Osteocyte (in vitro differentiated cells): ENCODE results near the gene NKG7. TPM values are rescaled to one million over a fixed set of nuclear protein-coding genes. Genes with fewer than 3 reads are reported as not detected.

Source experiments
- DNase-seq: peaks from one replicate; pipeline ENCODE4 v3.0.0; 2021; ENCODE audit warnings: mixed read lengths; ENCODE audit not compliant: unreplicated experiment; ENCODE audit errors: extremely low spot score
- H3K27ac Mint-ChIP-seq: one replicate; pipeline ENCODE4 v1.8.0; 2021; ENCODE audit warnings: mild to moderate bottlenecking, mixed read lengths; ENCODE audit not compliant: unreplicated experiment
- H3K27me3 Mint-ChIP-seq: one replicate; pipeline ENCODE4 v1.8.0; 2021; ENCODE audit warnings: mixed read lengths; ENCODE audit not compliant: unreplicated experiment
- H3K36me3 Mint-ChIP-seq: one replicate; pipeline ENCODE4 v1.8.0; 2021; ENCODE audit warnings: mixed read lengths; ENCODE audit not compliant: unreplicated experiment
- H3K4me1 Mint-ChIP-seq: one replicate; pipeline ENCODE4 v1.8.0; 2021; ENCODE audit warnings: mixed read lengths; ENCODE audit not compliant: unreplicated experiment
- H3K4me3 Mint-ChIP-seq: one replicate; pipeline ENCODE4 v1.8.0; 2021; ENCODE audit warnings: mild to moderate bottlenecking, moderate library complexity, mixed read lengths; ENCODE audit not compliant: unreplicated experiment
- H3K9me3 Mint-ChIP-seq: one replicate; pipeline ENCODE4 v1.8.0; 2021; ENCODE audit warnings: mixed read lengths; ENCODE audit not compliant: unreplicated experiment
- total RNA-seq: library from RNA; stranded (reverse); gene quantifications from 2 replicates; pipeline ENCODE4 v1.2.1, GENCODE V29; 2021
- TF ChIP-seq, protein P1 (sequence below): fragments of 200-600 bp; sonication (generic); IDR thresholded peaks from 2 replicates; pipeline ENCODE4 v1.5.0; 2021; ENCODE audit warnings: antibody characterized with exemption, mild to moderate bottlenecking, moderate library complexity

The NKG7 gene
- total RNA-seq, 1 donor from 2014 or later: not detected

DNA sequence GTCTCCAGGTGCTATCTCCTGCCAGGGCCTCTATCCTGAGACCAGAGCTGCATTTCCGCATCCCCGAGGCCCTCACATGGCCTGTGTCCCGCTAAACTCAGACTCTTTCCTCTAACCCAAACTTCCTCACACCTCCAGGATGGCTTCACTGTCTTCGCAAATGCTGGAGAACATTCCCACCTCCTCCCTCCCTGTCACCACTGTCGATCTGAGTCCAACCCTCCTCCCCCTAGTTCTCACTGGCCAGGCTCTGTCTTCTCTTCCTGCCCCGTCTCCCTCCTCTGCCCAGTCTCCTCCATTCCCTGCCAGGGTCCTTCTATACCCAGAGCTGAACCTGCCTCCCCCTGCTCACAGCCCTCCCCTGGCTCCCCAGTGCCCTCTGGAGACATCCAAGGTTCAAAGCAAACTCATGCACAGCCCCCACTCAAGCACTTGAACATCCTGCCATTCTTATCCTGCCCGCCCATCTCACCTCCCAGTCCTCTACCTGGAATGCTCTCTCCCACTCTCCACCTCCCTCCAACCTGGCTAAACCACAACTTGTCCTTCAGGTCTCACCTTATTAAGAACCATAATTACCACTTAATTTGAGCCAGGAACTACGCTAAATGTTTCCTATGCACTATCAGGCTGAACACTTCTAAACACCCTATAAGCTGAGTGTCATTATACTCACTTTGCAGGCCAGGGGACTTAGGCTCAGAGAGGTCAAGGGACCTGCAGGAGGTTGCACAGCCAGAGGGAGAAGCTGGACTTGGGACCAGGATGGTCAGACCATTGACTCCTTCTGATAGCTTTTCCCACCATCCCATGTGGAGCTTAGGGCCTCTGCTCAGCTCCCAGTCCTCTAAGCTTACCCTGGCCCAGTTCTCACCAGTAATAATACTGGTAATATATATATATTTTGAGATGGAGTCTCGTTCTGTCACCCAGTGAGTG is 29.6 kb downstream of the NKG7 start:
- H3K36me3 Mint-ChIP-seq: peaks cover 7% of the 10 kb centered on the region

DNA sequence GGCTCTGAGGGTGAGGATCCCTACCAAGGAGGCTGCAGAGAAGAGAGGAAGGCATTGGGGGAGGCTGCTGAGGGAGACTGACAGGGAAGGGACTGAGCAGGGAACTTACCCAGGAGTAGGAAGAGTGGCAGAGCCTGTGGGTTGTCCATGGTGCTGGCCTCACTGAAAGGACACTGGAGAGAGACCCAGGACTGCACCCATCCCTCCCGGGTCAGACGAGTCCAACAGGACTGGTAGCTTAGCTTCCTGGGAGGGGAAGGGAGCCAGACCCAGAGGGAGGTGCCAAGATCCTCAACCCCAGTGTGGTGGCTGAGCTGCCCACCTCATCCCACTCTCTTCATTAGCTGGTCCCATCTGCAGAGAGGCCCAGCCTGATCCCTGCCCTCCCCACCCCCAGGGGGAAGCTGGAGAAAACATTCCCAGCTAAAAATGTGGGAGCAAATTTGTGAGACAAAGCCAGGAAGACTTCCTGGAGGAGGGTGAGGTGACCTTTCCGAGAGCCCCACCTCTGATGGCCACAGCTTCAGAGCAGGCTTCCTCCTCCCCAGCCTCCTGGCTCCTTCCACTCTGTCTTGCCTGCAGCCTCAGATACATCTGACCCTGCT is 30.4 kb downstream of the NKG7 start, which contains the start of gene VSIG10L:
TSS of gene VSIG10L (minus strand) at position 164 of the 605 bp plus-strand sequence. CDS start at position 149, 15 bp downstream.
- Mint-ChIP-seq H3K27me3 (no peaks in the 10 kb centered on the region), H3K9me3 (no peaks in the 10 kb centered on the region), H3K4me3 (peak within 1 kb of the TSS; percentile 66), H3K36me3 (peaks cover 4% of the 10 kb centered on the region), H3K27ac (peak within 1 kb of the TSS; percentile 59), H3K4me1 (peaks cover 9% of the 10 kb centered on the region)
- TF ChIP-seq, protein P1, sequence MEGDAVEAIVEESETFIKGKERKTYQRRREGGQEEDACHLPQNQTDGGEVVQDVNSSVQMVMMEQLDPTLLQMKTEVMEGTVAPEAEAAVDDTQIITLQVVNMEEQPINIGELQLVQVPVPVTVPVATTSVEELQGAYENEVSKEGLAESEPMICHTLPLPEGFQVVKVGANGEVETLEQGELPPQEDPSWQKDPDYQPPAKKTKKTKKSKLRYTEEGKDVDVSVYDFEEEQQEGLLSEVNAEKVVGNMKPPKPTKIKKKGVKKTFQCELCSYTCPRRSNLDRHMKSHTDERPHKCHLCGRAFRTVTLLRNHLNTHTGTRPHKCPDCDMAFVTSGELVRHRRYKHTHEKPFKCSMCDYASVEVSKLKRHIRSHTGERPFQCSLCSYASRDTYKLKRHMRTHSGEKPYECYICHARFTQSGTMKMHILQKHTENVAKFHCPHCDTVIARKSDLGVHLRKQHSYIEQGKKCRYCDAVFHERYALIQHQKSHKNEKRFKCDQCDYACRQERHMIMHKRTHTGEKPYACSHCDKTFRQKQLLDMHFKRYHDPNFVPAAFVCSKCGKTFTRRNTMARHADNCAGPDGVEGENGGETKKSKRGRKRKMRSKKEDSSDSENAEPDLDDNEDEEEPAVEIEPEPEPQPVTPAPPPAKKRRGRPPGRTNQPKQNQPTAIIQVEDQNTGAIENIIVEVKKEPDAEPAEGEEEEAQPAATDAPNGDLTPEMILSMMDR: no peak
- no peak for DNase-seq

More for the DNA sequence above, 29.6 kb downstream of the NKG7 start:
- Mint-ChIP-seq H3K27ac (peak overlapping the region; percentile 29), H3K4me1 (peaks cover 9% of the 10 kb centered on the region), H3K9me3 (no peaks in the 10 kb centered on the region), H3K27me3 (no peaks in the 10 kb centered on the region), H3K4me3 (no peak overlapping the region)
- DNase-seq: no peak
- TF ChIP-seq, protein P1: no peak

DNA sequence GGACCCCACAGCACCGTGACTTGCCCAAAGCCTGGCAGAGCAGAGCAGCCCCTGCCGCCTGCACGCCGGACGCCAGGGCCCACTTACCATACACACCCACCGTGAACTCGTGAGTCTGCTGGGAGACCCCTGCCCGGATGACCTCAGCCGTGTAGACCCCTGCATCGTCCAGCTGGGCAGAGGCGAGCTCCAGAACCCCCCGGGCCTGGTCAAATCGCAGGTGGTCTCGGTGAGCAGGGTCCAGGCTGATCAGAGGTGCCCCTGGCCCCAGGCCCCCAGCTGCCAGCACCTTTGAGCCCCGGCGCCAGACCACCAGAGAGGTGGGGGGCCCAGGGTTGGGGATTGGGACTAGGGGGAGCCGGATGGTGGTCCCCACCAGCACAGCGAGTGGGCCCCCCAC is 31.4 kb downstream of the NKG7 start:
- no peaks in the 10 kb centered on the region for H3K9me3 Mint-ChIP-seq
- DNase-seq: no peak

DNA sequence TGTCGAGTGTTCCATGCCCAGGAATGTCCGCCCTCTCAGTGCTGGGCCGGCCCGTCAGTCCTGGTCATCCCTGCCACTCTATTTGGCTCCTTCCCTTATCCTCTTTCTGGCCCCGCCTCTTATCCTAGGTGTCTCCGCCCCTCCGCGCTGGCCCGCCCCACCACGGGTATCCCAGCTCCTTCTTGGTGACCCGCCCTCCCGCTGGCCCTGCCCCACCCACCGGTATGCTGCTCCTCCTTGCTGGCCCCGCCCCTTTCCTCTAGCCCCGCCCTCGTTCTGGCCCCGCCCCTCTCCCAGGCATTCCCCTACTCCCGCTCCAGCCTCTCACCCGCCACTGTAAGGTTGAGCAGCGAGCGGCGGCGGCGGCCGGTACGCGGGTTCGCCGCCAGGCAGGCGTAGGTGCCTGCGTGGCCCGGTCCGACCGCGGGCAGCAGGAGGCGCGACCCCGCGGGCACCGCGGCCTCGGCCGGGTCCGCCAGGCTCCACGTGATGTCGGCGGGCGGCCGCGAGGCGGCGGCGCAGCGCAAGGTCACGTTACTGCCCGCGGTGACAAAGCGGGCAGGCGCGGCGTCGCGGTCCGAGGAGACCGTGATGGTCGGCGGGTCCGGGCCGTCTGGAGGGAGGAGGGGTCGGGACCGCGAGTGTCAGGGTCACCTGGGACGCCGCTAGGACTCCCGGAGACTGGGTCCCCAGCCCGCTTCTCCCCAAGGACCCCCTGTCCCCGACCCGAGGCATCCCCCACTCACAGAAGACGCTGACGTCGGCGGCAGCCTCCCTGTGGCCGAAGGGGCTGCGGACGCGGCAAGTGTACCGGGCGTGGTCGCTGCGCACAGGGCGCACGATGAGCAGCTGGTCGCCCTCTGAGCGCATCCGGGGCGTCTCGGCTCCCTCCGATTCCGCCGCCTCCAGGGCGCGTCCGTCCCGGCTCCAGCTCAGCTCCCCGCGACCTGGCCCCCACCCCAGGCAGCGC is 32.5 kb downstream of the NKG7 start:
- Mint-ChIP-seq H3K27ac (peak overlapping the region; percentile 89), H3K4me1 (peaks cover 9% of the 10 kb centered on the region), H3K27me3 (no peaks in the 10 kb centered on the region), H3K4me3 (peak overlapping the region; percentile 87), H3K9me3 (no peaks in the 10 kb centered on the region), H3K36me3 (peaks cover 4% of the 10 kb centered on the region)
- TF ChIP-seq, protein P1: peak; percentile 22
- peak; percentile 99 for DNase-seq

More for the DNA sequence above, 31.4 kb downstream of the NKG7 start:
- H3K36me3 Mint-ChIP-seq: peaks cover 4% of the 10 kb centered on the region
- peak overlapping the region; percentile 59 for H3K27ac Mint-ChIP-seq
- H3K27me3 Mint-ChIP-seq: no peaks in the 10 kb centered on the region
- H3K4me3 Mint-ChIP-seq: peak overlapping the region; percentile 66
- H3K4me1 Mint-ChIP-seq: peaks cover 9% of the 10 kb centered on the region
- TF ChIP-seq, protein P1: no peak
